MCF 10A (cell line): ENCODE measurements around the gene PRF1. TPM values are rescaled to one million over a fixed set of nuclear protein-coding genes. Genes with fewer than 3 reads are reported as not detected.
"Not testable (repeated sequence)": the region's sequence is repeated elsewhere in the genome, so short reads cannot be mapped to it uniquely, and the experiment has no call there.

Source experiments
- BruUV-seq: library from RNA; stranded (reverse); fragments of 400-500 nt; replicated peaks from 2 replicates; lab custom pipeline; 2021; lab: Mats Ljungman, UMichigan
- CTCF ChIA-PET: fragments of 300-600 bp; sonication (Branson Sonifier 250); formaldehyde crosslinking; extraction: SDS; loops from one replicate; lab custom pipeline; 2021; ENCODE audit warnings: antibody characterized with exemption, inconsistent platforms; lab: Yijun Ruan, JAX
- POLR2A ChIA-PET: fragments of 300-600, 350-650 bp; sonication (Branson Sonifier 250); formaldehyde crosslinking; extraction: SDS; loops from one replicate; lab custom pipeline; 2020; ENCODE audit warnings: antibody characterized with exemption, inconsistent platforms; lab: Yijun Ruan, JAX
- DNase-seq: peaks from one replicate; pipeline ENCODE4 v3.0.0-alpha.2; 2018; ENCODE audit not compliant: unreplicated experiment
- H3K27ac Mint-ChIP-seq: one replicate; pipeline ENCODE4 v1.8.0; 2022; ENCODE audit warnings: mild to moderate bottlenecking, low read depth, mixed read lengths; ENCODE audit not compliant: unreplicated experiment
- H3K27me3 Mint-ChIP-seq: one replicate; pipeline ENCODE4 v1.8.0; 2022; ENCODE audit warnings: mixed read lengths; ENCODE audit not compliant: insufficient read depth, unreplicated experiment
- H3K36me3 Mint-ChIP-seq: one replicate; pipeline ENCODE4 v1.8.0; 2022; ENCODE audit warnings: mild to moderate bottlenecking, moderate library complexity, mixed read lengths; ENCODE audit not compliant: insufficient read depth, unreplicated experiment
- H3K4me1 Mint-ChIP-seq: one replicate; pipeline ENCODE4 v1.8.0; 2022; ENCODE audit warnings: mixed read lengths; ENCODE audit not compliant: insufficient read depth, unreplicated experiment
- H3K4me3 Mint-ChIP-seq: one replicate; pipeline ENCODE4 v1.8.0; 2022; ENCODE audit warnings: mild to moderate bottlenecking, moderate library complexity, mixed read lengths; ENCODE audit not compliant: unreplicated experiment
- H3K9me3 Mint-ChIP-seq: one replicate; pipeline ENCODE4 v1.8.0; 2022; ENCODE audit warnings: mixed read lengths; ENCODE audit not compliant: unreplicated experiment
- intact Hi-C: fragments of 100-400 bp; cut with micrococcal nuclease; formaldehyde crosslinking; loops from 2 replicates; pipeline ENCODE4 v1.14.1; 2022
- total RNA-seq: library from RNA; stranded (reverse); gene quantifications from 2 replicates; pipeline ENCODE4 v1.2.3, GENCODE V29; 2022
- TF ChIP-seq, protein P1 (sequence below): fragments of 200-600 bp; IDR thresholded peaks from one replicate; pipeline ENCODE4 v1.8.0; 2022; ENCODE audit warnings: antibody characterized with exemption, mild to moderate bottlenecking; ENCODE audit not compliant: unreplicated experiment

PRF1 gene
- total RNA-seq, 1 experiment from 2014 or later: not detected

DNA sequence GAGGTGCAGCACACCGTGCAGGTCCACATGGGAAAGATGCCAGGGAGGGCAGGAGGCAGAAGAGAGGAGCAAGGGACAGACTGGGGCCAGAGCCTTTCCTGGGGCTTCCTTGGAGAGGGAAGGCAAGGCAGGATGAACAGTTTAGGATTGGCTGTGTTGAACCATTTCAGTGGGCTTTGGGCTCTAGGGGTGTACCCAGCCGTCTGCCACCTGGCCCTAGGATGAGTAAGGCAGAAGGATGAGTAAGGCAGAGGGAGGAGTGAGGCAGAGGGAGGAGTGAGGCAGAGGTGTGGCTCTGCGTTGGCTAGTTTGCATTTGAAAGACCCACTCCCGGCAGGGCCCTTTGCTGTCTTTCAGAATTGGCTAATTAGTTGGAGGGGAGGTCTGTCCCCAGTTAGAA is 31.5 kb upstream of the PRF1 start:
- Mint-ChIP-seq H3K27ac (no peak overlapping the region), H3K4me1 (peaks cover 6% of the 10 kb centered on the region), H3K4me3 (no peak overlapping the region), H3K27me3 (no peaks in the 10 kb centered on the region), H3K36me3 (no peaks in the 10 kb centered on the region), H3K9me3 (no peaks in the 10 kb centered on the region)
- DNase-seq: peak; percentile 63
- intact Hi-C loops: no loop called here
- POLR2A ChIA-PET: interaction anchor here (1.2 kb wide), 1 partner anchor 16 kb away, joined by 3 read pairs; no protein-coding TSS in a partner anchor
- no TSS peak for BruUV-seq
- CTCF ChIA-PET: no interaction called here
- TF ChIP-seq, protein P1, sequence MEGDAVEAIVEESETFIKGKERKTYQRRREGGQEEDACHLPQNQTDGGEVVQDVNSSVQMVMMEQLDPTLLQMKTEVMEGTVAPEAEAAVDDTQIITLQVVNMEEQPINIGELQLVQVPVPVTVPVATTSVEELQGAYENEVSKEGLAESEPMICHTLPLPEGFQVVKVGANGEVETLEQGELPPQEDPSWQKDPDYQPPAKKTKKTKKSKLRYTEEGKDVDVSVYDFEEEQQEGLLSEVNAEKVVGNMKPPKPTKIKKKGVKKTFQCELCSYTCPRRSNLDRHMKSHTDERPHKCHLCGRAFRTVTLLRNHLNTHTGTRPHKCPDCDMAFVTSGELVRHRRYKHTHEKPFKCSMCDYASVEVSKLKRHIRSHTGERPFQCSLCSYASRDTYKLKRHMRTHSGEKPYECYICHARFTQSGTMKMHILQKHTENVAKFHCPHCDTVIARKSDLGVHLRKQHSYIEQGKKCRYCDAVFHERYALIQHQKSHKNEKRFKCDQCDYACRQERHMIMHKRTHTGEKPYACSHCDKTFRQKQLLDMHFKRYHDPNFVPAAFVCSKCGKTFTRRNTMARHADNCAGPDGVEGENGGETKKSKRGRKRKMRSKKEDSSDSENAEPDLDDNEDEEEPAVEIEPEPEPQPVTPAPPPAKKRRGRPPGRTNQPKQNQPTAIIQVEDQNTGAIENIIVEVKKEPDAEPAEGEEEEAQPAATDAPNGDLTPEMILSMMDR: no peak

DNA sequence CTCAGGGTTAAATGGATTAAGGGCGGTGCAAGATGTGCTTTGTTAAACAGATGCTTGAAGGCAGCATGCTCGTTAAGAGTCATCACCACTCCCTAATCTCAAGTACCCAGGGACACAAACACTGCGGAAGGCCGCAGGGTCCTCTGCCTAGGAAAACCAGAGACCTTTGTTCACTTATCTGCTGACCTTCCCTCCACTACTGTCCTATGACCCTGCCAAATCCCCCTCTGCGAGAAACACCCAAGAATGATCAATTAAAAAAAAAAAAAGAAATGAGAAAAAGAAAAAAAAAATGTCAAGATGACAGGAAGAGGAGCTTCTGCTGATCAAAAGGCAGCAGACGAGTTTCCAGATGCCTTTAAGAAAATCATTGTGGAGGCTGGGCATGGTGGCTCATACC is 29.2 kb upstream of the PRF1 start:
- CTCF ChIA-PET, BruUV-seq, H3K9me3 Mint-ChIP-seq, H3K27ac Mint-ChIP-seq, POLR2A ChIA-PET, DNase-seq, H3K36me3 Mint-ChIP-seq, H3K4me1 Mint-ChIP-seq, H3K4me3 Mint-ChIP-seq, intact Hi-C loops, H3K27me3 Mint-ChIP-seq: not testable (repeated sequence)

DNA sequence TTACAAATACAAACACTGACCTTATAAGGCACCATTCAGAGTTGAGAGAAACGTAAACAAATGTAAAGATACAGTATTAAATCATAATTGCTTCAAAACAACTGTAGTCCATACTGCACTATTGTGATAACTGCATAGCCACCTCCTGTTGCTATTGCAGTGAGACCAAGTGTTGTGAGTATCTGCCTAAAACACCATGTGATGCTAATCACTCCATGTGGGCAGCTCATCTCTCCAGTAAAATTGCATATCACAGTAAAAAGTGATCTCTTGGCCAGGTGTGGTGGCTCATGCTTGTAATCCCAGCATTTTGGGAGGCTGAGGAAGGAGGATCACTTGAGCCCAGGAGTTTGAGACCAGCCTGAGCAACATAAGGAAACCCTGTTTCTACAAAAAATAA is 26.8 kb upstream of the PRF1 start:
- no peak overlapping the region for H3K4me3 Mint-ChIP-seq
- TF ChIP-seq, protein P1: no peak
- DNase-seq: no peak
- ChIA-PET CTCF (interaction anchor here (0.6 to 0.8 kb wide), 3 partner anchors 10 to 243 kb away, joined by 3 read pairs; no protein-coding TSS in a partner anchor), POLR2A (no interaction called here)
- BruUV-seq: no TSS peak
- no peaks in the 10 kb centered on the region for H3K27me3 Mint-ChIP-seq
- H3K9me3 Mint-ChIP-seq: no peaks in the 10 kb centered on the region
- peaks cover 6% of the 10 kb centered on the region for H3K4me1 Mint-ChIP-seq
- H3K36me3 Mint-ChIP-seq: no peaks in the 10 kb centered on the region
- H3K27ac Mint-ChIP-seq: no peak overlapping the region
- intact Hi-C loops: no loop called here

DNA sequence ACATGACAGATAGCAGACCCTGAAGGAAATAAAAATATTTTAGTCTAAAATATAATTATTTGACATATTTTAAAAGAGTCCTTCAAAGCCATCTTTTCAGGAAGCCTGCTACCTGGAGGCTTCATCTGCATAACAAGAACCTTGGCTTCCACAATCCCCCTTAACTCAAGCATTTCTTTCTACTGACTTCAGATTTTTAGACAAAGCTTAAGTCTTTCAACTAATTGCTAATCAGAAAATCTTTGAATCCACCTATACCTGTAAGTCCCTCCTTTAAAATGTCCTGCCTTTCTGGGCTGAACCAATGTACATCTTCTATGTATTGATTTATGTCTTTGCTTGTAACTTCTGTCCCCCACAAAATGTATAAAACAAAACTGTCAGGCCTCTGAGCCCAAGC is 23.5 kb upstream of the PRF1 start:
- POLR2A ChIA-PET: interaction anchor here (0.6 kb wide), 1 partner anchor 928 kb away, joined by 3 read pairs; no protein-coding TSS in a partner anchor
- TF ChIP-seq, protein P1: no peak
- Mint-ChIP-seq H3K4me1 (no peaks in the 10 kb centered on the region), H3K27ac (no peak overlapping the region), H3K36me3 (no peaks in the 10 kb centered on the region), H3K27me3 (no peaks in the 10 kb centered on the region), H3K9me3 (no peaks in the 10 kb centered on the region), H3K4me3 (no peak overlapping the region)
- no peak for DNase-seq
- no TSS peak for BruUV-seq
- CTCF ChIA-PET: no interaction called here
- intact Hi-C loops: no loop called here
